GM10266 (cell line): ENCODE measurements around the gene PVR.
"Not testable (repeated sequence)": the region's sequence is repeated elsewhere in the genome, so short reads cannot be mapped to it uniquely, and the experiment has no call there.

Experiments used
- DNase-seq: peaks from one replicate; pipeline ENCODE4 v3.0.0; 2012; ENCODE audit errors: extremely low spot score
- CTCF ChIP-seq: IDR thresholded peaks from 2 replicates; pipeline ENCODE4 v1.5.1; 2012; ENCODE audit warnings: mild to moderate bottlenecking, low read depth; ENCODE audit not compliant: control insufficient read depth, insufficient read depth; ENCODE audit errors: missing control alignments

Gene PVR

GRCh38 chr19:44627631-44628030 is 16.1 kb upstream of the PVR start:
- DNase-seq, result no peak
- no peak for TF ChIP-seq CTCF

- DNase-seq, result no peak
- no peak for TF ChIP-seq CTCF
These were observed 14.9 kb upstream of the PVR start for GRCh38 chr19:44628793-44629192.

- DNase-seq, result not testable (repeated sequence)
These were observed 12.1 kb upstream of the PVR start for GRCh38 chr19:44631611-44632010.

- not testable (repeated sequence) for DNase-seq
These were observed 9.7 kb upstream of the PVR start for GRCh38 chr19:44634058-44634457.

- no peak for TF ChIP-seq CTCF
- DNase-seq, result no peak
These were observed 8.9 kb upstream of the PVR start for GRCh38 chr19:44634785-44635184.

- TF ChIP-seq CTCF, result no peak
- no peak for DNase-seq
These were observed 7.9 kb upstream of the PVR start for GRCh38 chr19:44635581-44636438.

- DNase-seq, result no peak
- no peak for TF ChIP-seq CTCF
These were observed 7.0 kb upstream of the PVR start for GRCh38 chr19:44636439-44637389.

- no peak for TF ChIP-seq CTCF
- no peak for DNase-seq
These were observed 6.3 kb upstream of the PVR start for GRCh38 chr19:44637390-44637764.
